Caco-2 (cell line): ENCODE data around the gene MACROD2. TPM values are rescaled to one million over a fixed set of nuclear protein-coding genes. Genes with fewer than 3 reads are reported as not detected.

Experiments used
- BruUV-seq: library from RNA; stranded (reverse); fragments of 400-500 nt; replicated peaks from 2 replicates; lab custom pipeline; 2021; lab: Mats Ljungman, UMichigan
- CTCF ChIA-PET: fragments of 300-600 bp; sonication (Branson Sonifier 250); formaldehyde crosslinking; loops from one replicate; lab custom pipeline; 2022; ENCODE audit warnings: antibody characterized with exemption; lab: Charles Lee
- POLR2A ChIA-PET: fragments of 300-600 bp; sonication (Branson Sonifier 250); formaldehyde crosslinking; loops from one replicate; lab custom pipeline; 2022; ENCODE audit warnings: antibody characterized with exemption; lab: Charles Lee
- DNase-seq, 2 experiments: peaks; one replicate each; pipeline versions ENCODE4 v3.0.0 to v3.0.0-alpha.2; 2020 to 2022
- H3K27me3 ChIP-seq: replicated peaks from 2 replicates; pipeline ENCODE4 v1.6.0; 2011; ENCODE audit warnings: low read length; ENCODE audit not compliant: control insufficient read depth, insufficient read depth
- H3K36me3 ChIP-seq: 2 replicates; pipeline ENCODE4 v1.5.1; 2011; ENCODE audit warnings: low read length; ENCODE audit not compliant: control insufficient read depth, insufficient read depth
- H3K4me1 ChIP-seq: fragments of 250-450 bp; sonication (Bioruptor Pico); 2 replicates; pipeline ENCODE4 v1.5.1; 2020; ENCODE audit warnings: mild to moderate bottlenecking
- H3K4me3 ChIP-seq: 2 replicates; pipeline ENCODE4 v1.5.1; 2011; ENCODE audit warnings: low read depth, mild to moderate bottlenecking, control low read depth, low read length
- H3K9me3 ChIP-seq: fragments of 250-450 bp; sonication (Bioruptor Pico); 2 replicates; pipeline ENCODE4 v1.5.1; 2020; ENCODE audit warnings: mild to moderate bottlenecking, moderate library complexity
- H3K27ac Mint-ChIP-seq: one replicate; pipeline ENCODE4 v1.8.0; 2022; ENCODE audit warnings: mixed read lengths; ENCODE audit not compliant: unreplicated experiment
- H3K27me3 Mint-ChIP-seq: one replicate; pipeline ENCODE4 v1.8.0; 2022; ENCODE audit warnings: mixed read lengths; ENCODE audit not compliant: insufficient read depth, unreplicated experiment
- H3K36me3 Mint-ChIP-seq: one replicate; pipeline ENCODE4 v1.8.0; 2022; ENCODE audit warnings: mild to moderate bottlenecking, mixed read lengths; ENCODE audit not compliant: insufficient read depth, unreplicated experiment
- H3K4me1 Mint-ChIP-seq: one replicate; pipeline ENCODE4 v1.8.0; 2022; ENCODE audit warnings: low read depth, mixed read lengths; ENCODE audit not compliant: unreplicated experiment
- H3K4me3 Mint-ChIP-seq: one replicate; pipeline ENCODE4 v1.8.0; 2022; ENCODE audit warnings: mild to moderate bottlenecking, moderate library complexity, mixed read lengths; ENCODE audit not compliant: unreplicated experiment
- H3K9me3 Mint-ChIP-seq: one replicate; pipeline ENCODE4 v1.8.0; 2022; ENCODE audit warnings: mixed read lengths; ENCODE audit not compliant: unreplicated experiment
- CTCF ChIP-seq, 2 experiments: fragments of 200-600 bp in 1 of 2; IDR thresholded peaks; 1 replicate in 1 of 2; 2 replicates in 1 of 2; pipeline versions ENCODE4 v1.5.1 to v1.8.0; 2011 to 2022; ENCODE audit warnings: antibody characterized with exemption in 1 of 2, control low read depth in 1 of 2, inconsistent platforms in 1 of 2, low read depth in 1 of 2, low read length in 1 of 2, mild to moderate bottlenecking in 1 of 2, moderate library complexity in 1 of 2; ENCODE audit not compliant: insufficient read depth in 1 of 2, severe bottlenecking in 1 of 2, unreplicated experiment in 1 of 2
- intact Hi-C: fragments of 100-400 bp; cut with micrococcal nuclease; formaldehyde crosslinking; loops from one replicate; pipeline ENCODE4 v1.10.0; 2022; ENCODE audit not compliant: unreplicated experiment
- total RNA-seq: library from RNA; stranded (reverse); gene quantifications from 2 replicates; pipeline ENCODE4 v1.2.3, GENCODE V29; 2022

The MACROD2 gene
- total RNA-seq, 1 experiment from 2014 or later, result 6.4 TPM

DNA sequence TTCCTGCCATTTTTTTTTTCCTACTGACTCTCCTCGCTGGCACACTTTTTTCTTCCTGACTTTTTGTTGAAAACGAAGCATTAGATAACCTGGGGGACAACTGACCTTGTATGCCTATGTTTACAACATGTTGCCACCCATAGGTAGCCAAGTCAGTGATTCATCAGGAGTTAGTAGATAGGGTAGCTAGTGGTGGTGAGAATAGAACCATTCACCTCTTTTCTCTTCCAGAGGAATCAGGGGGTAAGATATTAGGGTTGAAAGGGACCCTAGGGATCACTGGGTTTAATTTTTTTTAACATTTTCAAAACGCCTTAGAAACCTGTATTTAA lies 770.0 kb downstream of the MACROD2 start:
- Mint-ChIP-seq H3K4me1 (no peaks in the 10 kb centered on the region), H3K27ac (no peak overlapping the region), H3K4me3 (no peak overlapping the region), H3K36me3 (peaks cover 4% of the 10 kb centered on the region), H3K9me3 (no peaks in the 10 kb centered on the region), H3K27me3 (no peaks in the 10 kb centered on the region)
- DNase-seq, result no peak
- ChIA-PET CTCF (interaction anchor here (0.5 kb wide), 1 partner anchor 430 kb away, joined by 3 read pairs; no protein-coding TSS in a partner anchor), POLR2A (no interaction called here)
- no peaks in the 10 kb centered on the region for H3K36me3 ChIP-seq
- H3K27me3 ChIP-seq, result no peaks in the 10 kb centered on the region
- no peaks in the 10 kb centered on the region for H3K4me1 ChIP-seq
- no peak overlapping the region for H3K4me3 ChIP-seq
- no peaks in the 10 kb centered on the region for H3K9me3 ChIP-seq
- TF ChIP-seq CTCF (IDR thresholded peaks at IDR 0.05; ENCODE audit: insufficient read depth in 1 of 2, low read depth in 1 of 2, low read length in 1 of 2, severe bottlenecking in 1 of 2, unreplicated experiment in 1 of 2), result no peak
- no TSS peak for BruUV-seq
- intact Hi-C loops, result no loop called here

- H3K4me3 Mint-ChIP-seq, result no peak overlapping the region
- Histone ChIP-seq H3K36me3 (no peaks in the 10 kb centered on the region), H3K27me3 (no peaks in the 10 kb centered on the region), H3K9me3 (no peaks in the 10 kb centered on the region), H3K4me1 (0 out of 2 replicates have a peak, but pooled peaks cover 3% of the 10 kb centered on the region), H3K4me3 (no peak overlapping the region)
- no peaks in the 10 kb centered on the region for H3K27me3 Mint-ChIP-seq
- DNase-seq, result no peak
- peaks cover 10% of the 10 kb centered on the region for H3K9me3 Mint-ChIP-seq
- ChIA-PET CTCF (no interaction called here), POLR2A (no interaction called here)
- no peaks in the 10 kb centered on the region for H3K4me1 Mint-ChIP-seq
- intact Hi-C loops, result no loop called here
- TF ChIP-seq CTCF (IDR thresholded peaks at IDR 0.05; ENCODE audit: insufficient read depth in 1 of 2, low read depth in 1 of 2, low read length in 1 of 2, severe bottlenecking in 1 of 2, unreplicated experiment in 1 of 2), result no peak
- H3K36me3 Mint-ChIP-seq, result no peaks in the 10 kb centered on the region
- BruUV-seq, result no TSS peak
- no peak overlapping the region for H3K27ac Mint-ChIP-seq
Observed at GRCh38 chr20:14773486-14773885, 778.2 kb downstream of the MACROD2 start.

GRCh38 chr20:14775778-14776177 lies 780.5 kb downstream of the MACROD2 start:
- no peak overlapping the region for H3K27ac Mint-ChIP-seq
- Histone ChIP-seq H3K4me1 (0 out of 2 replicates have a peak, but pooled peaks cover 3% of the 10 kb centered on the region), H3K36me3 (no peaks in the 10 kb centered on the region), H3K27me3 (no peaks in the 10 kb centered on the region), H3K9me3 (no peaks in the 10 kb centered on the region), H3K4me3 (no peak overlapping the region)
- BruUV-seq, result no TSS peak
- POLR2A ChIA-PET, result no interaction called here
- H3K27me3 Mint-ChIP-seq, result no peaks in the 10 kb centered on the region
- TF ChIP-seq CTCF (IDR thresholded peaks at IDR 0.05; ENCODE audit: insufficient read depth in 1 of 2, low read depth in 1 of 2, low read length in 1 of 2, severe bottlenecking in 1 of 2, unreplicated experiment in 1 of 2), result no peak
- H3K36me3 Mint-ChIP-seq, result no peaks in the 10 kb centered on the region
- peaks cover 10% of the 10 kb centered on the region for H3K9me3 Mint-ChIP-seq
- intact Hi-C loops, result no loop called here
- H3K4me1 Mint-ChIP-seq, result no peaks in the 10 kb centered on the region
- CTCF ChIA-PET, result no interaction called here
- H3K4me3 Mint-ChIP-seq, result no peak overlapping the region
- DNase-seq, result no peak
